Hair follicle dermal papilla cell (primary cell): ENCODE measurements around the gene GSPT1. TPM values are rescaled to one million over a fixed set of nuclear protein-coding genes. Genes with fewer than 3 reads are reported as not detected.
A peak's percentile ranks its signal among the peaks of the same experiment; 100 is the strongest.

Experiments used
- small RNA-seq: library from RNA; depleted of rRNA; stranded (forward); fragments of <200 nt; gene quantifications from one replicate; pipeline ENCODE3, GENCODE V24; 2012
- total RNA-seq: library from RNA; depleted of rRNA; stranded (reverse); fragments of >200 nt; gene quantifications from 2 replicates; pipeline ENCODE4 v1.2.3, GENCODE V29; 2012

Gene GSPT1
- total RNA-seq, result 71.3 and 83.1 TPM in 2 replicates

GRCh38 chr16:11915644-11916523 lies at the start of gene GSPT1:
Gene GSPT1, minus strand, starts transcription at chr16:11915956. Its CDS starts 236 bp downstream, at chr16:11915720.

DNA sequence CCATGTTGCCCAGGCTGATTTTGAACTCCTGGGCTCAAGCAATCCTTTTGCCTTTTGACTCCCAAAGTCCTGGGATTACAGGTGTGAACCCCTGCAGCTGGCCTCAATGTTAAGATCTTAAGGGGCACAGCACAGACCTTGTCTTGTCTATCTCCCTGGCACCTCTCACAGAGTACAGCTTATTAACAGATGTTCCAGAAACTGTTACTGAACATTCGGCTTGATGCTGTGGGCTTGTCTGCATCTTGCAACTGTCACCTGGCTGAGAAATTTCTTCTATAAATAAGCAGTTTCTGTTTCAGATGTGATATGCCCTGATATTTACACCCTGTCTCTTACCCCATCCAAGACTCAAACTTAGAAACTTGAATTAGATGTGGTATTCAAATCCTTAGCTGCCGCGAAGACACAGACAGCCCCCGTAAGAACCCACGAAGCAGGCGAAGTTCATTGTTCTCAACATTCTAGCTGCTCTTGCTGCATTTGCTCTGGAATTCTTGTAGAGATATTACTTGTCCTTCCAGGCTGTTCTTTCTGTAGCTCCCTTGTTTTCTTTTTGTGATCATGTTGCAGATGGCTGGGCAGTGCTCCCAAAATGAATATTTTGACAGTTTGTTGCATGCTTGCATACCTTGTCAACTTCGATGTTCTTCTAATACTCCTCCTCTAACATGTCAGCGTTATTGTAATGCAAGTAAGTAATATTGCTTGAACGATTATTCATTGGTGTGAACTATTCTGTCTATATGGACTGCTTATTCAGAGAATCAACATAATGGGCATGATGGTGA lies 49.2 kb upstream of the GSPT1 start, which contains the start of gene TNFRSF17:
Gene TNFRSF17 (plus strand): TSS at position 450 of the 791 bp plus-strand sequence. CDS start 115 bp downstream, at position 565.

DNA sequence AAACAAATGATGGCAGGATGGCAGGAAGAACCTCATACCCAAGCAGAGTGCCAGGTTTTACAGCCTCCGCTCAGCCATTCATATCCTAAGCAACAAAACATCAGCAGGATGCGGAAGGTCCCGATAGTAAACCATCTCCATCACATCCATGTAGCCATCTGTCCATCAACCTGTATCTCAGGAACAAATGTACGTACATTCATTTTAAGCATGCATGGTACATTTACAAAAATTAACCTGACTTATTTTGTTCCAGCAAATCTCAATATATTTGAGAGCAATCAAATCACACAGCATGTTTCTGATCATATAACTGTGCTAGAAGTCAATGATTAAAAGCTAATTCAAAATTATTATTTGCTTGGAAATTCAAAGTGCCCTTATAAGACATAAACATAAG lies 26.2 kb upstream of the GSPT1 start, which contains the start of gene NPIPB2:
Gene NPIPB2 (minus strand): TSS at position 101 of the 400 bp plus-strand sequence. CDS start 0 bp downstream, at position 101.

DNA sequence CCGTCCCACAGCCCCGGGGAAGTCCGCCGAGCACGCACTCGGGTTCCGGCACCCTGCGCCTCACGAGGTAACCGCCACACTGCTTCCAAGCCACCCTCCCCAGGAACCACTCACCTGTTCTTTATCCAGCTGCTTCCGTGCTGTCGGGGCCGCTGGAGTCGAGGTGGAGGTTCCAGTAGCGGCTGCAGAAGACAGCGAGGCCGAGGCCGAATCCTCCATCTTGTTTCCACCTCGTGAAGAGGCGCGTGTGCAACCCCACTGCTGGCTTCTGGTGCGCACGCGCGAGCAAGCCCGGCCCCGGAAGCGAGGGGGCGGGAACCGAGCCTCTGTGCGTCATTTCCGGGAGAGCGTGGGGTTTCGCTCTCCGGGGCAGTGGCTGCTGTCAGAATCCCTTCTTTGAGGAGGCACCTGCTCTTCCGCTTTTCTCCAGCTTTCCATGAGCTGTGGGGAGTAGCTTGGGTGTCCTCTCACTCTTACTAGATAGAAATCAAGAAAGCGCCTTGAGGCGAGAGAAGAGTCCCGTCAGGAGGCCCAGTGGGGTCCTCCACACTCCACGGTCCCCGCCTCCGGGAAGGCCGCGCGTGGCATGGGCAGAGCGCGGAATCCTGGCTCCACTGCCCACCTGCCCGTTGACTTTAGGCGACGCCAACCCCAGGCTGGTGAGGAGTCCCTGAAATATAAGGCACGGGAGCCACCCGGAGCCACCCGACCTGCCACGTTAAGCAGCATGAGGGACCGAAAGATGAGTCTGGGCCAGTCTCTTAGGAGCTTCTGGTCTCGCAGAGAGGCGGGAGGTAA lies 64.3 kb downstream of the GSPT1 start, which contains the start of gene RSL1D1:
Gene RSL1D1 (minus strand): TSS at position 249 of the 798 bp plus-strand sequence. CDS start 30 bp downstream, at position 219.

Small RNAs within 50 kb of the gene (small RNA-seq; reads per million reads assigned to genes)
- not detected for gene AC007216.5
- gene COX6CP1, result 2.6 reads per million, percentile 57 among the genes with 10 or more reads in this experiment

Other genes with a start within 250 kb of the GSPT1 start
- 10.1 and 12.6 TPM in 2 replicates for gene SNN, start 247.5 kb downstream of the GSPT1 start, total RNA-seq
- gene TXNDC11, start 173.1 kb downstream of the GSPT1 start, total RNA-seq, result 34.2 and 36.3 TPM in 2 replicates
- gene ZC3H7A, start 118.7 kb downstream of the GSPT1 start, total RNA-seq, result 29.0 and 37.8 TPM in 2 replicates
- 106 and 144 TPM in 2 replicates for gene RSL1D1, start 64.4 kb downstream of the GSPT1 start, total RNA-seq
- 2.8 and 3.6 TPM in 2 replicates for gene NPIPB2, start 26.1 kb upstream of the GSPT1 start, total RNA-seq
- not detected in 2 replicates for gene TNFRSF17, start 49.3 kb upstream of the GSPT1 start, total RNA-seq
- 61.6 and 76.1 TPM in 2 replicates for gene SNX29, start 60.8 kb upstream of the GSPT1 start, total RNA-seq